ENCODE results near the gene ARHGAP23. TPM values are rescaled to one million over a fixed set of nuclear protein-coding genes. Genes with fewer than 3 reads are reported as not detected.

ARHGAP23 gene
- total and polyA plus RNA-seq, 4 donors = 18.3 to 91.7 (median 39.2) TPM

DNA sequence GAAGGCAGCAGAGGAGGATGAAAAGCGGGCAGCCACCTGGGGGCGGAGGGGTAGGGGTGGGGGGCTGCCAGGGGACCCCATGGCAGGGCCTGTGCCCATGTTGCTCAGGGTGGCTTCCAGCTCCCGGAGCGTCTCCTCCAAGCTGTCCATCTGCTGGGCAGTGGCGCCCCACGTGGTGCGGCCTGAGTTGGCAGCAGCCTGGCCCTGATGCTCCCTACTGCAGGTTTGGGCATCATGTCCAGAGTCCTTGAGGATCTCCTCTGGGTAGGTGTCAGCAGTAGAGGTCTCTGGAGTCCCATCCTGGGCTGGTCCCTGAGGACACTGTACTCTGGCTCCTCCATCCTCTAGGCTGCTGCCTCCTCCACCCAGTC is 116.6 kb downstream of the ARHGAP23 start:
- Histone ChIP-seq H3K36me3 (ENCODE audit: control insufficient read depth in 4 of 4, insufficient read depth in 4 of 4, low read length in 4 of 4) (no peaks in the 10 kb centered on the region), H3K9ac (ENCODE audit: insufficient read depth in 1 of 2, low read length in 2 of 2) (no peak overlapping the region), H3K9me3 (ENCODE audit: control insufficient read depth in 4 of 4, insufficient read depth in 3 of 4, low read length in 3 of 4) (peaks cover 0 to 2% (median 0%) of the 10 kb centered on the region in 4 donors), H3K4me1 (ENCODE audit: control insufficient read depth in 5 of 5, insufficient read depth in 5 of 5, low read length in 5 of 5) (no peaks in the 10 kb centered on the region), H3K27me3 (ENCODE audit: control insufficient read depth in 3 of 3, insufficient read depth in 3 of 3, low read length in 2 of 3) (no peaks in the 10 kb centered on the region), H3K4me3 (no peak overlapping the region), H3K27ac (ENCODE audit: low read depth in 1 of 2, low read length in 1 of 2) (no peak overlapping the region)
- no peak for DNase-seq
- ATAC-seq (ENCODE audit: insufficient read depth, low FRiP score) = no peak
- TF ChIP-seq, protein P1, sequence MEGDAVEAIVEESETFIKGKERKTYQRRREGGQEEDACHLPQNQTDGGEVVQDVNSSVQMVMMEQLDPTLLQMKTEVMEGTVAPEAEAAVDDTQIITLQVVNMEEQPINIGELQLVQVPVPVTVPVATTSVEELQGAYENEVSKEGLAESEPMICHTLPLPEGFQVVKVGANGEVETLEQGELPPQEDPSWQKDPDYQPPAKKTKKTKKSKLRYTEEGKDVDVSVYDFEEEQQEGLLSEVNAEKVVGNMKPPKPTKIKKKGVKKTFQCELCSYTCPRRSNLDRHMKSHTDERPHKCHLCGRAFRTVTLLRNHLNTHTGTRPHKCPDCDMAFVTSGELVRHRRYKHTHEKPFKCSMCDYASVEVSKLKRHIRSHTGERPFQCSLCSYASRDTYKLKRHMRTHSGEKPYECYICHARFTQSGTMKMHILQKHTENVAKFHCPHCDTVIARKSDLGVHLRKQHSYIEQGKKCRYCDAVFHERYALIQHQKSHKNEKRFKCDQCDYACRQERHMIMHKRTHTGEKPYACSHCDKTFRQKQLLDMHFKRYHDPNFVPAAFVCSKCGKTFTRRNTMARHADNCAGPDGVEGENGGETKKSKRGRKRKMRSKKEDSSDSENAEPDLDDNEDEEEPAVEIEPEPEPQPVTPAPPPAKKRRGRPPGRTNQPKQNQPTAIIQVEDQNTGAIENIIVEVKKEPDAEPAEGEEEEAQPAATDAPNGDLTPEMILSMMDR (IDR thresholded peaks at IDR 0.05; ENCODE audit: control extremely low read depth, extremely low read depth) = no peak
- WGBS, 2 donors = 88 to 91% methylated on average over 7 of the region's 7 CpGs

DNA sequence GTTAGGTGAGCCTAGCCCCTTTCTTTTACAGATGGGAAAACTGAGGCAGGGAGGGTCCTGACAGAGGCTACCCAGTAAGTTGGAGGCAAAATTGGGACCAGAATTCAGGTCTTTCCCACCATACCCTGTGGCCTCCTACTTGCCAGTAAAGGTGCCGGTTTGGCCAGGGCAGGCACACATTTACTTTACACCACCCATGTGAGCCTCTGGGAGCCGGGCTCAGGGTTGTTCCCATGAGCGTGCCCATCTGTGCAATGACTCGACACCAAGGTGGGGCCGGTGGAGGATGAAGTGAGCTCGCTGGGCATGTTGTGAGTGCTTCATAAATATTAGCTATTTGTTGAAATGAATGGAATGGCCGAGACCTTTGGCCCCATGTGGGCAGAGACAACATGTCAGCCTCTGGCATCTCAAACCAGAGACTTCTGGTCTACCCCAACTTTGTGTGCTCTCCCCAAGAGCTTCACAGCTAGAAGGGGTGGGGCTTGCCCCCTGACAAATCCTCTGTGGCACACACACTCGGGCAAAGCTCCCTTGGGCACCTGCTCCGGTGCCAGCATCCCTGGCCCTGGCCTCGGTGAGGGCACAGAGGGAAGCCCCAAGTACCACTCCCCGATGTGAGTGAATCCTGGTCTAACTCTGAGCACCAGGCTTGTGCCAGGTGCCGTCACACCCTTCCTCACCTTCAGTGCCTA is 117.4 kb downstream of the ARHGAP23 start:
- ATAC-seq (ENCODE audit: insufficient read depth, low FRiP score) (no peak), DNase-seq (no peak)
- TF ChIP-seq, protein P1 (IDR thresholded peaks at IDR 0.05; ENCODE audit: control extremely low read depth, extremely low read depth) = no peak
- no peak overlapping the region for H3K27ac ChIP-seq (ENCODE audit: low read depth in 1 of 2, low read length in 1 of 2)
- 85 to 87% methylated on average over 12 of the region's 12 CpGs for WGBS, 2 donors
- H3K27me3 ChIP-seq (ENCODE audit: control insufficient read depth in 3 of 3, insufficient read depth in 3 of 3, low read length in 2 of 3) = no peaks in the 10 kb centered on the region
- peaks cover 0 to 2% (median 0%) of the 10 kb centered on the region in 4 donors for H3K9me3 ChIP-seq (ENCODE audit: control insufficient read depth in 4 of 4, insufficient read depth in 3 of 4, low read length in 3 of 4)
- no peaks in the 10 kb centered on the region for H3K36me3 ChIP-seq (ENCODE audit: control insufficient read depth in 4 of 4, insufficient read depth in 4 of 4, low read length in 4 of 4)
- no peak overlapping the region for H3K9ac ChIP-seq (ENCODE audit: insufficient read depth in 1 of 2, low read length in 2 of 2)
- H3K4me1 ChIP-seq (ENCODE audit: control insufficient read depth in 5 of 5, insufficient read depth in 5 of 5, low read length in 5 of 5) = no peaks in the 10 kb centered on the region
- no peak overlapping the region for H3K4me3 ChIP-seq

DNA sequence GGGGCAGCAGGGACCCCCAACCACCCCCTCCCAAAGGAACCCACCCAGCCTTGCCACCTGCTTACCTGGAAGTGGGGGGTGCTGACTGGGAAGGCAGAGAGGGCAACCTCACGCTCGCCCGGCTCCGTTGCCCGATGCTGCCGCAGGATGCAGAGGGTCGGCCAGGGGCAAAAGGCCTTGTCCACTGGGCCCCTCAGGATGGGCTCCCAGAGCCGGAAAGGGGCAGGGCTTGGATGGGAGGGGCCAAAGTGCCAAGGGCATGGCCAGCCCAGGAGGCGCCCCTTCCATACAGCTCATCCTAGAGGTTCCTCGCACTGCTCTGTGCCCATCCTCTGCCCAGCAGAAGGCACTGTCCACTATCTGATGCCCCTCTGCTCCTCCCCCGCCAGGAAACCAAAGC is 118.1 kb downstream of the ARHGAP23 start:
- no peak for ATAC-seq (ENCODE audit: insufficient read depth, low FRiP score)
- TF ChIP-seq, protein P1 (IDR thresholded peaks at IDR 0.05; ENCODE audit: control extremely low read depth, extremely low read depth) = no peak
- no peak overlapping the region for H3K27ac ChIP-seq (ENCODE audit: low read depth in 1 of 2, low read length in 1 of 2)
- 87 to 88% methylated on average over 11 of the region's 11 CpGs for WGBS, 2 donors
- no peaks in the 10 kb centered on the region for H3K36me3 ChIP-seq (ENCODE audit: control insufficient read depth in 4 of 4, insufficient read depth in 4 of 4, low read length in 4 of 4)
- no peaks in the 10 kb centered on the region for H3K4me1 ChIP-seq (ENCODE audit: control insufficient read depth in 5 of 5, insufficient read depth in 5 of 5, low read length in 5 of 5)
- no peak overlapping the region for H3K4me3 ChIP-seq
- no peak overlapping the region for H3K9ac ChIP-seq (ENCODE audit: insufficient read depth in 1 of 2, low read length in 2 of 2)
- DNase-seq = no peak
- H3K27me3 ChIP-seq (ENCODE audit: control insufficient read depth in 3 of 3, insufficient read depth in 3 of 3, low read length in 2 of 3) = no peaks in the 10 kb centered on the region
- peaks cover 0 to 2% (median 0%) of the 10 kb centered on the region in 4 donors for H3K9me3 ChIP-seq (ENCODE audit: control insufficient read depth in 4 of 4, insufficient read depth in 3 of 4, low read length in 3 of 4)

DNA sequence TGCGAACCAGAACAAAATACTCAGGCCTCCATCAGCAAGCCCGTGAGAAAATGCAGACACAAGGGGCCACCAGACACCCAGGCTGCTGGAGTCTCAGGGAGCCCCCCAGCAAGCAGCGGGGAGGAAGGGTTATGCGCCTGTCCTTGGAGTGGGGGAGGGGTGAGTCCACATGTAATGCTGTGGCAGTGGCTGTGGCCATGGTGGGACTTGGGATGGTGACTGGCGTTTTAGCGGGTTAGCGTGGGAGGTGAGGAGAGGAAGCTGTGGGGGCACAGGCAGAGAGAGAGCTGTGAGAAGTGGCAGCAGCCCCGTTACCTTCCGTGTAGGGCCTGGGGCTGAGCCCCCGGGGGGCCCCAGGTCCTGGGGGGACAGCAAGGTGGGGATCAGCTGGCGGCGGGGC is 119.2 kb downstream of the ARHGAP23 start:
- DNase-seq (no peak), ATAC-seq (ENCODE audit: insufficient read depth, low FRiP score) (no peak)
- H3K9me3 ChIP-seq (ENCODE audit: control insufficient read depth in 4 of 4, insufficient read depth in 3 of 4, low read length in 3 of 4) = peaks cover 0 to 2% (median 0%) of the 10 kb centered on the region in 4 donors
- TF ChIP-seq, protein P1 (IDR thresholded peaks at IDR 0.05; ENCODE audit: control extremely low read depth, extremely low read depth) = no peak
- no peaks in the 10 kb centered on the region for H3K27me3 ChIP-seq (ENCODE audit: control insufficient read depth in 3 of 3, insufficient read depth in 3 of 3, low read length in 2 of 3)
- H3K4me1 ChIP-seq (ENCODE audit: control insufficient read depth in 5 of 5, insufficient read depth in 5 of 5, low read length in 5 of 5) = no peaks in the 10 kb centered on the region
- no peak overlapping the region for H3K9ac ChIP-seq (ENCODE audit: insufficient read depth in 1 of 2, low read length in 2 of 2)
- no peak overlapping the region for H3K27ac ChIP-seq (ENCODE audit: low read depth in 1 of 2, low read length in 1 of 2)
- H3K4me3 ChIP-seq = no peak overlapping the region
- no peaks in the 10 kb centered on the region for H3K36me3 ChIP-seq (ENCODE audit: control insufficient read depth in 4 of 4, insufficient read depth in 4 of 4, low read length in 4 of 4)
- 61 to 73% methylated on average over 12 of the region's 12 CpGs for WGBS, 2 donors
